ENCODE data around the gene IGFBP1.

The IGFBP1 gene

DNA sequence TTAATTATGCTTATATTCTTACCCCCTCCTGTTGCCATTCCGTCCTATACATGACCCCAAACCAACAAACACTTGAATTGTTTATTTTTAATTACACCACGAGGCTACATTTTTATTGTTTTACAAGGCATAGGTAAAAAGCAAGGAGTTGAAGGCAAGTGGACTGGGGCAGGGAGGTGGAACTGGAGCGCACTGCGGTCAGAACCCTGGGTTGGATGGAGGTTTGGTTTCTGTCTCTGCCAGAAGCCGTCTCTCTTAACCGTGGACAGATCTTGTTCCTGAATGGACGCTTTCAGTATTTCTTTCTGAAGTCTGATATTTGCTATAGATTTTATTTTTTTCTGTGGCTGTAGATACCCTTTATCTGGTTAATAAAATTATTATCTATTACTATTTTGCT is 52.7 kb downstream of the IGFBP1 start:
- no peak for DNase-seq

Measured in NCI-H2171 treated with DMSO at 0.1 percent for 48 hours (cell line).